B cell (primary cell): ENCODE data around the gene RIMBP2. TPM values are rescaled to one million over a fixed set of nuclear protein-coding genes. Genes with fewer than 3 reads are reported as not detected.

ENCODE experiments used
- ATAC-seq: fragments of 200-7000 bp; cut with Tn5 transposase; one replicate; pipeline ENCODE4 v1.10.0; 2021; ENCODE audit warnings: low read depth, mild to moderate bottlenecking, moderate number of reproducible peaks, moderate library complexity
- CTCF ChIA-PET: fragments of 350-600 bp; sonication (Branson Sonifier 250); formaldehyde crosslinking; loops from one replicate; lab custom pipeline; 2021; ENCODE audit warnings: antibody characterized with exemption, inconsistent platforms; lab: Charles Lee
- POLR2A ChIA-PET: fragments of 350-600 bp; sonication (Branson Sonifier 250); formaldehyde crosslinking; loops from one replicate; lab custom pipeline; 2021; ENCODE audit warnings: antibody characterized with exemption; lab: Charles Lee
- DNase-seq: peaks from one replicate; pipeline ENCODE4 v3.0.0; 2013
- H2AFZ ChIP-seq: 2 replicates; pipeline ENCODE4 v1.6.1; 2012; ENCODE audit warnings: mild to moderate bottlenecking, low read depth, low read length; ENCODE audit not compliant: insufficient read depth, poor library complexity, severe bottlenecking
- H3K27ac ChIP-seq, 2 donors: 1 replicate in 1 of 2; 2 replicates in 1 of 2; pipeline ENCODE4 v1.5.1; 2012 to 2013; ENCODE audit warnings: low read length in 2 of 2, mild to moderate bottlenecking in 2 of 2, moderate library complexity in 1 of 2
- H3K27me3 ChIP-seq, 4 experiments: fragments of 200-600 bp in 1 of 4; sonication (generic) in 1 of 4; replicated peaks in 1 of 4; 1 replicate in 2 of 4; 2 replicates in 2 of 4; pipeline versions ENCODE4 v1.6.1 to v1.7.0; 2013 to 2016; ENCODE audit warnings: low read length in 3 of 4, mild to moderate bottlenecking in 2 of 4, mixed read lengths in 1 of 4, moderate library complexity in 1 of 4; ENCODE audit not compliant: insufficient read depth in 4 of 4, control insufficient read depth in 3 of 4; ENCODE audit errors: control extremely low read depth in 1 of 4
- H3K36me3 ChIP-seq, 2 experiments: replicated peaks in 1 of 2; 1 replicate in 1 of 2; 2 replicates in 1 of 2; pipeline versions ENCODE4 v1.6.1 to v1.7.1; 2013; ENCODE audit warnings: low read length in 1 of 2; ENCODE audit not compliant: insufficient read depth in 2 of 2, control insufficient read depth in 1 of 2; ENCODE audit errors: control extremely low read depth in 1 of 2, extremely low read depth in 1 of 2
- H3K4me1 ChIP-seq, 2 donors: fragments of 200-600 bp in 1 of 2; sonication (generic) in 1 of 2; 1 replicate in 1 of 2; 2 replicates in 1 of 2; pipeline versions ENCODE4 v1.5.1 to v1.6.1; 2013 to 2017; ENCODE audit warnings: low read length in 2 of 2; ENCODE audit not compliant: control insufficient read depth in 2 of 2, insufficient read depth in 2 of 2
- H3K4me2 ChIP-seq: replicated peaks from 2 replicates; pipeline ENCODE3; 2012; ENCODE audit warnings: mild to moderate bottlenecking, low read depth, low read length; ENCODE audit not compliant: poor library complexity, severe bottlenecking
- H3K4me3 ChIP-seq, 5 experiments: fragments of 200-600 bp in 1 of 5; sonication (generic) in 1 of 5; 1 replicate in 3 of 5; 2 replicates in 2 of 5; pipeline versions ENCODE4 v1.5.1 to v1.7.0; 2011 to 2016; ENCODE audit warnings: low read length in 4 of 5, mild to moderate bottlenecking in 4 of 5, low read depth in 2 of 5, control low read depth in 1 of 5, moderate library complexity in 1 of 5; ENCODE audit not compliant: insufficient read depth in 1 of 5; ENCODE audit errors: control extremely low read depth in 1 of 5, extremely low read depth in 1 of 5
- H3K79me2 ChIP-seq: fragments of 200-600 bp; sonication (generic); one replicate; pipeline ENCODE4 v1.6.0; 2016; ENCODE audit warnings: low read length; ENCODE audit not compliant: control insufficient read depth, insufficient read depth
- H3K9ac ChIP-seq: fragments of 200-600 bp; sonication (generic); 2 replicates; pipeline ENCODE4 v1.6.1; 2017; ENCODE audit warnings: mild to moderate bottlenecking, low read length, moderate library complexity
- H3K9me3 ChIP-seq, 3 donors: one replicate each; pipeline versions ENCODE4 v1.6.1 to v1.7.1; 2013; ENCODE audit warnings: low read length in 2 of 3; ENCODE audit not compliant: control insufficient read depth in 2 of 3, insufficient read depth in 1 of 3; ENCODE audit errors: control extremely low read depth in 1 of 3
- H4K20me1 ChIP-seq: 2 replicates; pipeline ENCODE4 v1.6.0; 2012; ENCODE audit warnings: mild to moderate bottlenecking, low read length; ENCODE audit not compliant: insufficient read depth, control insufficient read depth, poor library complexity, severe bottlenecking
- H3K27ac Mint-ChIP-seq: one replicate; pipeline ENCODE4 v1.8.0; 2021; ENCODE audit warnings: mixed read lengths
- H3K27me3 Mint-ChIP-seq: one replicate; pipeline ENCODE4 v1.8.0; 2021; ENCODE audit warnings: mixed read lengths
- H3K4me1 Mint-ChIP-seq: one replicate; pipeline ENCODE4 v1.8.0; 2021; ENCODE audit warnings: mixed read lengths
- H3K4me3 Mint-ChIP-seq: one replicate; pipeline ENCODE4 v1.8.0; 2021; ENCODE audit warnings: mixed read lengths
- H3K9me3 Mint-ChIP-seq: one replicate; pipeline ENCODE4 v1.8.0; 2022; ENCODE audit warnings: mixed read lengths; ENCODE audit not compliant: insufficient read depth
- CTCF ChIP-seq: fragments of 200-600 bp; IDR thresholded peaks from one replicate; pipeline ENCODE4 v1.8.0; 2022; ENCODE audit warnings: antibody characterized with exemption, mild to moderate bottlenecking
- EZH2 ChIP-seq: IDR thresholded peaks from 2 replicates; pipeline ENCODE4 v1.6.1; 2012; ENCODE audit warnings: borderline replicate concordance, low read depth, mild to moderate bottlenecking, moderate library complexity, low read length; ENCODE audit not compliant: insufficient read depth, poor library complexity, severe bottlenecking
- WGBS: methylation state at CpG from one replicate; pipeline ENCODE4 v1.1.5; 2013; ENCODE audit warnings: missing lambda C conversion rate; ENCODE audit not compliant: insufficient coverage; 5-methylcytosine and 5-hydroxymethylcytosine counted together
- intact Hi-C: fragments of 100-400 bp; cut with micrococcal nuclease; formaldehyde crosslinking; loops from one replicate; pipeline ENCODE4 v1.10.0; 2022
- polyA plus RNA-seq: library from polyadenylated mRNA; depleted of rRNA; stranded (reverse); fragments of >200 nt; gene quantifications from 2 replicates; pipeline ENCODE4 v1.2.3, GENCODE V29; 2012
- total RNA-seq, 2 donors: library from RNA; stranded (reverse); fragments of 120-200 nt in 1 of 2; gene quantifications; 1 replicate in 1 of 2; 2 replicates in 1 of 2; pipeline versions ENCODE4 v1.2.3 to v1.2.4, GENCODE V29; 2013 to 2022

Gene RIMBP2
- total and polyA plus RNA-seq, 2 donors (not counting 1 experiment from before 2014, with no cell fraction given), result not detected

- no peak for TF ChIP-seq CTCF
- Histone ChIP-seq H3K36me3 (no peaks in the 10 kb centered on the region), H3K9ac (no peak overlapping the region), H3K9me3 (no peaks in the 10 kb centered on the region), H2AFZ (no peak overlapping the region), H4K20me1 (no peaks in the 10 kb centered on the region), H3K27me3 (no peaks in the 10 kb centered on the region), H3K4me2 (no peak overlapping the region), H3K27ac (no peak overlapping the region), H3K4me1 (no peaks in the 10 kb centered on the region), H3K4me3 (no peak overlapping the region), H3K79me2 (no peaks in the 10 kb centered on the region)
- DNase-seq (no peak), ATAC-seq (no peak)
- Mint-ChIP-seq H3K27ac (no peak overlapping the region), H3K9me3 (no peaks in the 10 kb centered on the region), H3K4me1 (no peaks in the 10 kb centered on the region), H3K27me3 (peaks cover 8% of the 10 kb centered on the region), H3K4me3 (no peak overlapping the region)
- intact Hi-C loops, result no loop called here
- CTCF ChIA-PET, result no interaction called here
- WGBS, result 69% methylated on average over 7 of the region's 7 CpGs
- POLR2A ChIA-PET, result no interaction called here
These were observed 361.7 kb downstream of the RIMBP2 start for GRCh38 chr12:130354407-130354806.

- intact Hi-C loops, result no loop called here
- TF ChIP-seq CTCF (no peak), EZH2 (no peak)
- Mint-ChIP-seq H3K27ac (no peak overlapping the region), H3K9me3 (no peaks in the 10 kb centered on the region), H3K4me3 (no peak overlapping the region), H3K27me3 (peaks cover 4% of the 10 kb centered on the region), H3K4me1 (no peaks in the 10 kb centered on the region)
- ChIA-PET POLR2A (no interaction called here), CTCF (interaction anchor here (0.7 kb wide), 1 partner anchor 24 kb away, joined by 3 read pairs; no protein-coding TSS in a partner anchor)
- Histone ChIP-seq H3K4me1 (no peaks in the 10 kb centered on the region), H3K27me3 (no peaks in the 10 kb centered on the region), H3K4me3 (no peak overlapping the region), H3K36me3 (no peaks in the 10 kb centered on the region), H2AFZ (no peak overlapping the region), H4K20me1 (no peaks in the 10 kb centered on the region), H3K9ac (no peak overlapping the region), H3K79me2 (no peaks in the 10 kb centered on the region), H3K4me2 (no peak overlapping the region), H3K9me3 (no peaks in the 10 kb centered on the region), H3K27ac (no peak overlapping the region)
- no peak for DNase-seq
- no peak for ATAC-seq
These were observed 363.0 kb downstream of the RIMBP2 start for GRCh38 chr12:130353081-130353480.
